Upper lobe of right lung (tissue), 1 donor: ENCODE results near the gene FUT3. TPM values are rescaled to one million over a fixed set of nuclear protein-coding genes. Genes with fewer than 3 reads are reported as not detected.
"Not testable (repeated sequence)": the region's sequence is repeated elsewhere in the genome, so short reads cannot be mapped to it uniquely, and the experiment has no call there.

ENCODE experiments used
- ATAC-seq: fragments of 200-7000 bp; cut with Tn5 transposase; one replicate; pipeline ENCODE4 v1.9.1; 2020; ENCODE audit warnings: mild to moderate bottlenecking, moderate library complexity
- DNase-seq: peaks from one replicate; pipeline ENCODE4 v3.0.0-alpha.2; 2020
- H3K27ac ChIP-seq: fragments of 200-600 bp; one replicate; pipeline ENCODE4 v1.8.0; 2022
- H3K27me3 ChIP-seq: fragments of 200-600 bp; one replicate; pipeline ENCODE4 v1.8.0; 2022; ENCODE audit warnings: mild to moderate bottlenecking
- H3K36me3 ChIP-seq: fragments of 200-600 bp; one replicate; pipeline ENCODE4 v1.8.0; 2022
- H3K4me1 ChIP-seq: fragments of 200-600 bp; one replicate; pipeline ENCODE4 v1.8.0; 2022
- H3K4me3 ChIP-seq: fragments of 200-600 bp; one replicate; pipeline ENCODE4 v1.8.0; 2022; ENCODE audit warnings: mild to moderate bottlenecking
- H3K9me3 ChIP-seq: fragments of 200-600 bp; one replicate; pipeline ENCODE4 v1.8.0; 2022
- CTCF ChIP-seq: fragments of 200-600 bp; IDR thresholded peaks from one replicate; pipeline ENCODE4 v1.8.0; 2022; ENCODE audit warnings: antibody characterized with exemption
- intact Hi-C: fragments of 100-400 bp; cut with DNase I; formaldehyde crosslinking; loops from one replicate; pipeline ENCODE4 v1.11.0; 2022
- total RNA-seq: library from RNA; stranded (reverse); fragmentation: NEBNext Ultra II Directional; extraction: Animal tissue kit (Norgen Biotek cat#: 25700); gene quantifications from one replicate; pipeline ENCODE4 v1.2.1, GENCODE V29; 2021
- donor health status: DM: no; HTN: yes; CAD: no; lungs with severe emphysema.

Gene FUT3
- total RNA-seq, 1 donor from 2014 or later: 17.3 TPM

- H3K4me1 ChIP-seq: no peaks in the 10 kb centered on the region
- H3K27me3 ChIP-seq: no peaks in the 10 kb centered on the region
- H3K36me3 ChIP-seq: no peaks in the 10 kb centered on the region
- DNase-seq: no peak
- H3K9me3 ChIP-seq: no peaks in the 10 kb centered on the region
- H3K4me3 ChIP-seq: no peak overlapping the region
- intact Hi-C loops: no loop called here
- ATAC-seq: no peak
- no peak overlapping the region for H3K27ac ChIP-seq
- no peak for TF ChIP-seq CTCF
Measured at GRCh38 chr19:5864725-5865486, 13.7 kb upstream of the FUT3 start.

- no peak overlapping the region for H3K4me3 ChIP-seq
- ATAC-seq: no peak
- no peak overlapping the region for H3K27ac ChIP-seq
- TF ChIP-seq CTCF: no peak
- DNase-seq: no peak
- intact Hi-C loops: no loop called here
- no peaks in the 10 kb centered on the region for H3K27me3 ChIP-seq
- H3K36me3 ChIP-seq: no peaks in the 10 kb centered on the region
- H3K9me3 ChIP-seq: no peaks in the 10 kb centered on the region
- H3K4me1 ChIP-seq: no peaks in the 10 kb centered on the region
Measured at GRCh38 chr19:5864013-5864720, 12.9 kb upstream of the FUT3 start.

GRCh38 chr19:5863030-5863665, 11.9 kb upstream of the FUT3 start:
- no peak for DNase-seq
- no peak for ATAC-seq
- Histone ChIP-seq H3K27ac (no peak overlapping the region), H3K36me3 (no peaks in the 10 kb centered on the region), H3K4me1 (no peaks in the 10 kb centered on the region), H3K27me3 (no peaks in the 10 kb centered on the region), H3K9me3 (no peaks in the 10 kb centered on the region), H3K4me3 (no peak overlapping the region)
- TF ChIP-seq CTCF: no peak
- intact Hi-C loops: no loop called here

- Histone ChIP-seq H3K27ac (no peak overlapping the region), H3K36me3 (no peaks in the 10 kb centered on the region), H3K27me3 (no peaks in the 10 kb centered on the region), H3K9me3 (no peaks in the 10 kb centered on the region), H3K4me3 (no peak overlapping the region), H3K4me1 (no peaks in the 10 kb centered on the region)
- DNase-seq (no peak), ATAC-seq (no peak)
- intact Hi-C loops: no loop called here
- no peak for TF ChIP-seq CTCF
Measured at GRCh38 chr19:5857203-5858081, 6.2 kb upstream of the FUT3 start.

GRCh38 chr19:5855151-5855550, 3.9 kb upstream of the FUT3 start:
- H3K4me3 ChIP-seq, H3K27me3 ChIP-seq, DNase-seq, H3K4me1 ChIP-seq, H3K36me3 ChIP-seq, H3K27ac ChIP-seq, ATAC-seq, H3K9me3 ChIP-seq, intact Hi-C loops: not testable (repeated sequence)

- ATAC-seq, intact Hi-C loops, H3K4me1 ChIP-seq, H3K36me3 ChIP-seq, H3K27me3 ChIP-seq, H3K27ac ChIP-seq, DNase-seq, H3K9me3 ChIP-seq, H3K4me3 ChIP-seq: not testable (repeated sequence)
Measured at GRCh38 chr19:5854121-5854520, 2.9 kb upstream of the FUT3 start.
